ENCODE results near the gene KRI1. TPM values are rescaled to one million over a fixed set of nuclear protein-coding genes. Genes with fewer than 3 reads are reported as not detected.

Gene KRI1
- total and polyA plus RNA-seq, 9 donors: 8.5 to 29.0 (median 25.8) TPM

GRCh38 chr19:10510301-10510802 lies 55.5 kb downstream of the KRI1 start:
- DNase-seq: peak; percentile 17
- WGBS (ENCODE audit: insufficient coverage): 3% methylated on average over 15 of the region's 15 CpGs
- Histone ChIP-seq H3K4me3 (ENCODE audit: low read length) (no peak overlapping the region), H3K27me3 (ENCODE audit: control insufficient read depth, insufficient read depth, low read length) (peaks cover 55% of the 10 kb centered on the region), H3K4me1 (ENCODE audit: control insufficient read depth, insufficient read depth, low read length) (peaks cover 8% of the 10 kb centered on the region), H3K9me3 (replicated peaks; ENCODE audit: control insufficient read depth, low read depth, low read length) (no peaks in the 10 kb centered on the region), H3K27ac (ENCODE audit: low read length) (no peak overlapping the region), H3K36me3 (ENCODE audit: control insufficient read depth, insufficient read depth, low read length) (no peaks in the 10 kb centered on the region)

- Histone ChIP-seq H3K36me3 (ENCODE audit: control insufficient read depth, insufficient read depth, low read length) (no peaks in the 10 kb centered on the region), H3K4me3 (ENCODE audit: low read length) (no peak overlapping the region), H3K27me3 (ENCODE audit: control insufficient read depth, insufficient read depth, low read length) (peaks cover 38% of the 10 kb centered on the region), H3K9me3 (replicated peaks; ENCODE audit: control insufficient read depth, low read depth, low read length) (no peaks in the 10 kb centered on the region), H3K4me1 (ENCODE audit: control insufficient read depth, insufficient read depth, low read length) (peaks cover 8% of the 10 kb centered on the region), H3K27ac (ENCODE audit: low read length) (no peak overlapping the region)
- DNase-seq: no peak
- WGBS (ENCODE audit: insufficient coverage): 90% methylated on average over 2 of the region's 3 CpGs
These were observed 57.1 kb downstream of the KRI1 start for GRCh38 chr19:10508707-10509106.

DNA sequence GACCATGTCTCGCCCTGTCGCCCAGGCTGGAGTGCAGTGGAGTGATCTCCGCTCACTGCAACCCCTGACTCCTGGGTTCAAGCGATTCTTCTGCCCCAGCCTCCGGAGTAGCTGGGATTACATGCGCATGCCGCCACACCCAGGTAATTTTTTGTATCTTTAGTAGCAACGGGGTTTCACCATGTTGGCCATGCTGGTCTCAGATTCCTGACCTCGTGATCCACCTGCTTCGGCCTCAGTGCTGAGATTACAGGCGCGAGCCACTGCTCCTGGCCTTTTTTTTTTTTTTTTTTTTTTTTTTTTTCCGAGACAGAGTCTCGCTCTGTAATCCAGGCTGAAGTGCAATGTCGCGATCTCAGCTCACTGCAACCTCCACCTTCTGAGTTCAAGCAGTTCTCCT lies 57.8 kb downstream of the KRI1 start:
- Histone ChIP-seq H3K27me3 (ENCODE audit: control insufficient read depth, insufficient read depth, low read length) (peaks cover 32% of the 10 kb centered on the region), H3K36me3 (ENCODE audit: control insufficient read depth, insufficient read depth, low read length) (no peaks in the 10 kb centered on the region), H3K4me3 (ENCODE audit: low read length) (no peak overlapping the region), H3K4me1 (ENCODE audit: control insufficient read depth, insufficient read depth, low read length) (peaks cover 8% of the 10 kb centered on the region), H3K27ac (ENCODE audit: low read length) (no peak overlapping the region), H3K9me3 (replicated peaks; ENCODE audit: control insufficient read depth, low read depth, low read length) (no peaks in the 10 kb centered on the region)
- 83% methylated on average over 12 of the region's 16 CpGs for WGBS (ENCODE audit: insufficient coverage)
- no peak for DNase-seq

- Histone ChIP-seq H3K27me3 (ENCODE audit: control insufficient read depth, insufficient read depth, low read length) (peaks cover 12% of the 10 kb centered on the region), H3K4me1 (ENCODE audit: control insufficient read depth, insufficient read depth, low read length) (peaks cover 14% of the 10 kb centered on the region), H3K36me3 (ENCODE audit: control insufficient read depth, insufficient read depth, low read length) (peaks cover 3% of the 10 kb centered on the region), H3K4me3 (ENCODE audit: low read length) (no peak overlapping the region), H3K9me3 (replicated peaks; ENCODE audit: control insufficient read depth, low read depth, low read length) (no peaks in the 10 kb centered on the region), H3K27ac (ENCODE audit: low read length) (no peak overlapping the region)
- 8% methylated on average over 12 of the region's 17 CpGs for WGBS (ENCODE audit: insufficient coverage)
- DNase-seq: peak; percentile 64
These were observed 60.1 kb downstream of the KRI1 start for GRCh38 chr19:10505583-10506229.

Other genes with a start within 250 kb of the KRI1 start
- 21.6 TPM for gene FDX2, start 250.0 kb downstream of the KRI1 start, total RNA-seq
- gene FDX2, start 250.0 kb downstream of the KRI1 start, polyA plus RNA-seq (ENCODE audit: insufficient read depth in 1 of 8, insufficient read length in 8 of 8, low replicate concordance in 1 of 8): 10 to 100 TPM; 16.9 to 20.0 (median 18.8) TPM
- 4.4 TPM for gene RAVER1, start 232.5 kb downstream of the KRI1 start, total RNA-seq
- 10 to 100 TPM; 11.3 to 21.7 (median 17.6) TPM for gene RAVER1, start 232.5 kb downstream of the KRI1 start, polyA plus RNA-seq (ENCODE audit: insufficient read depth in 1 of 8, insufficient read length in 8 of 8, low replicate concordance in 1 of 8)
- 5.7 TPM for gene ICAM3, start 226.4 kb downstream of the KRI1 start, total RNA-seq
- 1 to 10 TPM; 5.4 to 7.5 (median 5.9) TPM for gene ICAM3, start 226.4 kb downstream of the KRI1 start, polyA plus RNA-seq (ENCODE audit: insufficient read depth in 1 of 8, insufficient read length in 8 of 8, low replicate concordance in 1 of 8)
- 55.1 TPM for gene TYK2, start 185.4 kb downstream of the KRI1 start, total RNA-seq
- 10 to 100 TPM; 54.8 to 89.6 (median 73.6) TPM for gene TYK2, start 185.4 kb downstream of the KRI1 start, polyA plus RNA-seq (ENCODE audit: insufficient read depth in 1 of 8, insufficient read length in 8 of 8, low replicate concordance in 1 of 8)
- gene CDC37, start 162.5 kb downstream of the KRI1 start, total RNA-seq: 128 TPM
- 100 to 1,000 TPM; 133 to 166 (median 146) TPM for gene CDC37, start 162.5 kb downstream of the KRI1 start, polyA plus RNA-seq (ENCODE audit: insufficient read depth in 1 of 8, insufficient read length in 8 of 8, low replicate concordance in 1 of 8)
- gene PDE4A, start 145.5 kb downstream of the KRI1 start, total RNA-seq: 1.2 TPM
- gene PDE4A, start 145.5 kb downstream of the KRI1 start, polyA plus RNA-seq (ENCODE audit: insufficient read depth in 1 of 8, insufficient read length in 8 of 8, low replicate concordance in 1 of 8): 1 to 10 TPM; 2.1 to 4.0 (median 3.1) TPM
- gene KEAP1, start 62.7 kb downstream of the KRI1 start, total RNA-seq: 55.2 TPM
- gene KEAP1, start 62.7 kb downstream of the KRI1 start, polyA plus RNA-seq (ENCODE audit: insufficient read depth in 1 of 8, insufficient read length in 8 of 8, low replicate concordance in 1 of 8): 10 to 100 TPM; 58.2 to 75.0 (median 69.6) TPM
- gene S1PR5, start 48.6 kb downstream of the KRI1 start, total RNA-seq: 0.75 TPM
- 1 to 10 TPM in 5 of 8 donors, under 1 TPM in 3; 0.67 to 2.2 (median 1.4) TPM for gene S1PR5, start 48.6 kb downstream of the KRI1 start, polyA plus RNA-seq (ENCODE audit: insufficient read depth in 1 of 8, insufficient read length in 8 of 8, low replicate concordance in 1 of 8)
- 16.4 TPM for gene ATG4D, start 22.1 kb downstream of the KRI1 start, total RNA-seq
- 10 to 100 TPM; 18.1 to 25.6 (median 24.9) TPM for gene ATG4D, start 22.1 kb downstream of the KRI1 start, polyA plus RNA-seq (ENCODE audit: insufficient read depth in 1 of 8, insufficient read length in 8 of 8, low replicate concordance in 1 of 8)
- 6.8 TPM for gene CDKN2D, start 3.0 kb upstream of the KRI1 start, total RNA-seq
- 10 to 100 TPM; 14.5 to 19.5 (median 16.5) TPM for gene CDKN2D, start 3.0 kb upstream of the KRI1 start, polyA plus RNA-seq (ENCODE audit: insufficient read depth in 1 of 8, insufficient read length in 8 of 8, low replicate concordance in 1 of 8)
- 0.27 TPM for gene AP1M2, start 21.3 kb upstream of the KRI1 start, total RNA-seq
- gene AP1M2, start 21.3 kb upstream of the KRI1 start, polyA plus RNA-seq (ENCODE audit: insufficient read depth in 1 of 8, insufficient read length in 8 of 8, low replicate concordance in 1 of 8): 1 to 10 TPM in 2 of 8 donors, under 1 TPM in 4, not detected in 2; 0.20 to 4.0 (median 0.60) TPM
- gene SLC44A2, start 59.5 kb upstream of the KRI1 start, total RNA-seq: 64.6 TPM
- 100 to 1,000 TPM; 114 to 153 (median 142) TPM for gene SLC44A2, start 59.5 kb upstream of the KRI1 start, polyA plus RNA-seq (ENCODE audit: insufficient read depth in 1 of 8, insufficient read length in 8 of 8, low replicate concordance in 1 of 8)
- 72.9 TPM for gene ILF3, start 88.3 kb upstream of the KRI1 start, total RNA-seq
- gene ILF3, start 88.3 kb upstream of the KRI1 start, polyA plus RNA-seq (ENCODE audit: insufficient read depth in 1 of 8, insufficient read length in 8 of 8, low replicate concordance in 1 of 8): 100 to 1,000 TPM; 147 to 210 (median 180) TPM
- gene QTRT1, start 135.4 kb upstream of the KRI1 start, total RNA-seq: 25.1 TPM
- gene QTRT1, start 135.4 kb upstream of the KRI1 start, polyA plus RNA-seq (ENCODE audit: insufficient read depth in 1 of 8, insufficient read length in 8 of 8, low replicate concordance in 1 of 8): 10 to 100 TPM; 27.2 to 44.5 (median 35.1) TPM
- gene DNM2, start 152.1 kb upstream of the KRI1 start, total RNA-seq: 49.9 TPM
- 10 to 100 TPM; 56.9 to 81.7 (median 71.0) TPM for gene DNM2, start 152.1 kb upstream of the KRI1 start, polyA plus RNA-seq (ENCODE audit: insufficient read depth in 1 of 8, insufficient read length in 8 of 8, low replicate concordance in 1 of 8)